PC-3 (cell line): ENCODE results near the gene PRKAR1A. TPM values are rescaled to one million over a fixed set of nuclear protein-coding genes. Genes with fewer than 3 reads are reported as not detected.

Source experiments
- ATAC-seq: fragments of 200-7000 bp; cut with Tn5 transposase; 2 replicates; pipeline ENCODE4 v1.9.1; 2020; ENCODE audit warnings: mild to moderate bottlenecking, moderate library complexity
- BruUV-seq: library from RNA; stranded (reverse); fragments of 400-500 nt; replicated peaks from 2 replicates; lab custom pipeline; 2021; lab: Mats Ljungman, UMichigan
- CTCF ChIA-PET: fragments of 300-600 bp; sonication (Branson Sonifier 250); formaldehyde crosslinking; loops from one replicate; lab custom pipeline; 2022; ENCODE audit warnings: antibody characterized with exemption; lab: Charles Lee
- POLR2A ChIA-PET: fragments of 300-600 bp; sonication (Branson Sonifier 250); formaldehyde crosslinking; loops from one replicate; lab custom pipeline; 2022; ENCODE audit warnings: antibody characterized with exemption; ENCODE audit not compliant: unreplicated experiment; lab: Charles Lee
- DNase-seq: peaks from one replicate; pipeline ENCODE4 v3.0.0-alpha.2; 2015
- H2AFZ ChIP-seq: fragments of 300-600 bp; sonication (generic); 2 replicates; pipeline ENCODE4 v1.6.0; 2016; ENCODE audit warnings: antibody characterized with exemption, low read length
- H3F3A ChIP-seq: fragments of 300-600 bp; sonication (generic); one replicate; pipeline ENCODE4 v1.6.0; 2017; ENCODE audit warnings: antibody characterized with exemption, low read length, control low read depth, mild to moderate bottlenecking; ENCODE audit not compliant: unreplicated experiment
- H3K27ac ChIP-seq: fragments of 300-600 bp; sonication (generic); 2 replicates; pipeline ENCODE4 v1.5.1; 2016; ENCODE audit warnings: mild to moderate bottlenecking, low read length
- H3K27me3 ChIP-seq: fragments of 300-600 bp; sonication (generic); 2 replicates; pipeline ENCODE4 v1.6.1; 2016; ENCODE audit warnings: low read length, mixed read lengths
- H3K36me3 ChIP-seq: fragments of 300-600 bp; sonication (generic); 2 replicates; pipeline ENCODE4 v1.6.1; 2016; ENCODE audit warnings: low read depth, mixed run types, low read length, mixed read lengths
- H3K4me1 ChIP-seq: fragments of 300-600 bp; sonication (generic); 2 replicates; pipeline ENCODE4 v1.5.1; 2016; ENCODE audit warnings: low read length; ENCODE audit not compliant: insufficient read depth
- H3K4me2 ChIP-seq: fragments of 300-600 bp; sonication (generic); 2 replicates; pipeline ENCODE4 v1.6.0; 2016; ENCODE audit warnings: low read length
- H3K4me3 ChIP-seq: fragments of 300-600 bp; sonication (generic); 2 replicates; pipeline ENCODE4 v1.5.1; 2016; ENCODE audit warnings: mild to moderate bottlenecking, low read length, mixed read lengths
- H3K79me2 ChIP-seq: fragments of 300-600 bp; sonication (generic); 2 replicates; pipeline ENCODE4 v1.6.1; 2017; ENCODE audit warnings: low read length, mixed read lengths
- H3K9ac ChIP-seq: fragments of 300-600 bp; sonication (generic); 2 replicates; pipeline ENCODE4 v1.6.0; 2016; ENCODE audit warnings: mild to moderate bottlenecking, low read length
- H3K9me2 ChIP-seq: fragments of 300-600 bp; sonication (generic); replicated peaks from 2 replicates; pipeline ENCODE4 v1.6.1; 2016; ENCODE audit warnings: mixed run types, low read length, mixed read lengths
- H3K9me3 ChIP-seq: fragments of 300-600 bp; sonication (generic); 2 replicates; pipeline ENCODE4 v1.6.1; 2016; ENCODE audit warnings: low read length, mixed read lengths
- H4K20me1 ChIP-seq: fragments of 300-600 bp; sonication (generic); 2 replicates; pipeline ENCODE4 v1.6.1; 2016; ENCODE audit warnings: low read length, mixed read lengths
- CTCF ChIP-seq: fragments of 300-600 bp; sonication (generic); conservative IDR thresholded peaks from 2 replicates; pipeline ENCODE4 v1.5.1; 2017; ENCODE audit warnings: antibody characterized with exemption, low read depth, mild to moderate bottlenecking, low read length
- EZH2 ChIP-seq: fragments of 300-600 bp; sonication (generic); IDR thresholded peaks from one replicate; pipeline ENCODE4 v1.6.1; 2017; ENCODE audit warnings: antibody characterized with exemption, mild to moderate bottlenecking, low read length; ENCODE audit not compliant: unreplicated experiment
- EZH2phosphoT487 ChIP-seq: fragments of 300-600 bp; sonication (generic); IDR thresholded peaks from 2 replicates; pipeline ENCODE4 v1.6.1; 2018; ENCODE audit warnings: mild to moderate bottlenecking, antibody characterized with exemption, low read length, borderline replicate concordance
- intact Hi-C: fragments of 100-400 bp; cut with micrococcal nuclease; formaldehyde crosslinking; loops from 2 replicates; pipeline ENCODE4 v1.9.0; 2023
- total RNA-seq: library from RNA; depleted of rRNA; stranded (reverse); fragments of >200 nt; gene quantifications from 2 replicates; pipeline ENCODE4 v1.2.3, GENCODE V29; 2014

PRKAR1A gene
- total RNA-seq, 1 experiment from 2014 or later, result 214 TPM

- H3K9ac ChIP-seq, result no peak overlapping the region
- no peaks in the 10 kb centered on the region for H3K9me2 ChIP-seq
- H3K4me2 ChIP-seq, result no peak overlapping the region
- H3K36me3 ChIP-seq, result peaks cover 80% of the 10 kb centered on the region
- no peaks in the 10 kb centered on the region for H3K9me3 ChIP-seq
- ChIA-PET POLR2A (no interaction called here), CTCF (no interaction called here)
- ATAC-seq (no peak), DNase-seq (no peak)
- intact Hi-C loops, result loop anchor here (10.0 kb wide), 1 partner anchor 714 kb away; no protein-coding TSS in a partner anchor
- no peaks in the 10 kb centered on the region for H4K20me1 ChIP-seq
- H2AFZ ChIP-seq, result no peak overlapping the region
- BruUV-seq, result TSS peak; percentile 25
- H3K27ac ChIP-seq, result no peak overlapping the region
- peaks cover 8% of the 10 kb centered on the region for H3F3A ChIP-seq
- H3K4me3 ChIP-seq, result no peak overlapping the region
- H3K79me2 ChIP-seq, result no peaks in the 10 kb centered on the region
- H3K27me3 ChIP-seq, result no peaks in the 10 kb centered on the region
- peaks cover 22% of the 10 kb centered on the region for H3K4me1 ChIP-seq
- TF ChIP-seq EZH2phosphoT487, result no peak
- TF ChIP-seq CTCF, result no peak
- TF ChIP-seq EZH2, result no peak
These were observed 19.0 kb downstream of the PRKAR1A start for GRCh38 chr17:68531252-68531651.

GRCh38 chr17:68532826-68533225 is 20.6 kb downstream of the PRKAR1A start:
- H3K9me3 ChIP-seq, result no peaks in the 10 kb centered on the region
- H3K4me2 ChIP-seq, result no peak overlapping the region
- no peak for TF ChIP-seq EZH2phosphoT487
- TF ChIP-seq EZH2, result no peak
- TF ChIP-seq CTCF, result no peak
- no TSS peak for BruUV-seq
- intact Hi-C loops, result loop anchor here (10.0 kb wide), 1 partner anchor 712 kb away; no protein-coding TSS in a partner anchor
- H3K4me1 ChIP-seq, result peaks cover 22% of the 10 kb centered on the region
- no peaks in the 10 kb centered on the region for H4K20me1 ChIP-seq
- no peak for ATAC-seq
- ChIA-PET CTCF (interaction anchor here (0.6 kb wide), 1 partner anchor 82 kb away, joined by 5 read pairs; no protein-coding TSS in a partner anchor), POLR2A (no interaction called here)
- DNase-seq, result no peak
- no peak overlapping the region for H3K4me3 ChIP-seq
- H3K36me3 ChIP-seq, result peaks cover 80% of the 10 kb centered on the region
- no peak overlapping the region for H2AFZ ChIP-seq
- no peak overlapping the region for H3K9ac ChIP-seq
- H3K79me2 ChIP-seq, result no peaks in the 10 kb centered on the region
- H3K9me2 ChIP-seq, result no peaks in the 10 kb centered on the region
- H3K27me3 ChIP-seq, result no peaks in the 10 kb centered on the region
- H3K27ac ChIP-seq, result no peak overlapping the region
- peaks cover 8% of the 10 kb centered on the region for H3F3A ChIP-seq
